ENCODE measurements around the gene FBXL14. TPM values are rescaled to one million over a fixed set of nuclear protein-coding genes. Genes with fewer than 3 reads are reported as not detected.

Gene FBXL14
- total RNA-seq, 1 experiment from 2014 or later, result 15.0 TPM

DNA sequence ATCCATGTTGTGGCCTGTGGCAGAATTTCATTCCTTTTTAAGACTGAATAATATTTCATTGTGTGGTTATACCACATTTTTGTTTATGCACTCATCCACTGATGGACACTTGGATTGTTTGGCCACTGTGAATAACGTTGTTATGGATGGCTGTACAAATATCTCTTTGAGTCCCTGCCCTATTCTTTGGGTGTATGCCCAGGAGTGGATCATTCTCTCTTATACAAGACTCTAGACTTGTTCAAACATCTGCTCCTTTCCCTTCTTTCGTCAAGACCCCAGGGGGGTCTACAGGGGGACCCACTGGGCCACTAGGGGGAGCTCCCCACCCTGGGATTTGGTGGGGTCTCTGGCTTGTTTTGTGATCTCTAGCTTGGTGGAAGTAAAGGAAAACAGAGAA lies 77.4 kb downstream of the FBXL14 start:
- Histone ChIP-seq H3K36me3 (no peaks in the 10 kb centered on the region), H3K27me3 (no peaks in the 10 kb centered on the region), H3K9me3 (replicated peaks) (no peaks in the 10 kb centered on the region), H3K4me3 (no peak overlapping the region), H3K4me1 (peaks cover 13% of the 10 kb centered on the region), H3K27ac (no peak overlapping the region)
- DNase-seq, result peak; percentile 45 to 63

Other genes starting within 250 kb of the FBXL14 start
- gene WNT5B, start 34.6 kb upstream of the FBXL14 start, total RNA-seq (2014; rRNA removed; shearing (Covaris generic)), result 50.2 and 51.8 TPM in 2 replicates
- gene ADIPOR2, start 96.5 kb upstream of the FBXL14 start, total RNA-seq (2014; rRNA removed; shearing (Covaris generic)), result 54.1 and 62.5 TPM in 2 replicates
- not detected in 2 replicates for gene LRTM2, start 226.0 kb upstream of the FBXL14 start, total RNA-seq (2014; rRNA removed; shearing (Covaris generic))

Data from SJCRH30 (cell line).